ENCODE measurements around the gene NPTX2.

- TF ChIP-seq CTCF (IDR thresholded peaks at IDR 0.05) (no peak), POLR2A (IDR thresholded peaks at IDR 0.05) (no peak), POLR2AphosphoS5 (IDR thresholded peaks at IDR 0.05) (no peak), EP300 (IDR thresholded peaks at IDR 0.05) (no peak)
Observed at GRCh38 chr7:98624846-98625420, 7.8 kb downstream of the NPTX2 start.

All from upper lobe of left lung (tissue), 4 donors.